BE2C (cell line): ENCODE data around the gene NCOA1.
A peak's percentile ranks its signal among the peaks of the same experiment; 100 is the strongest.
"Not testable (repeated sequence)": the region's sequence is repeated elsewhere in the genome, so short reads cannot be mapped to it uniquely, and the experiment has no call there.

Source experiments
- DNase-seq: peaks from one replicate; pipeline ENCODE4 v3.0.0-alpha.2; 2020
- H3K27me3 ChIP-seq: fragments of 250-450 bp; sonication (Bioruptor Pico); 2 replicates; pipeline ENCODE4 v1.5.1; 2020; ENCODE audit warnings: mild to moderate bottlenecking
- H3K36me3 ChIP-seq: fragments of 250-450 bp; sonication (Bioruptor Pico); 2 replicates; pipeline ENCODE4 v1.5.1; 2020; ENCODE audit warnings: mild to moderate bottlenecking
- H3K4me1 ChIP-seq: fragments of 250-450 bp; sonication (Bioruptor Pico); 2 replicates; pipeline ENCODE4 v1.5.1; 2020
- H3K4me3 ChIP-seq: 2 replicates; pipeline ENCODE4 v1.5.1; 2011; ENCODE audit warnings: low read depth, low read length
- H3K9me3 ChIP-seq: fragments of 250-450 bp; sonication (Bioruptor Pico); 2 replicates; pipeline ENCODE4 v1.5.1; 2020
- TF ChIP-seq, protein P1 (sequence below): IDR thresholded peaks from 2 replicates; pipeline ENCODE4 v1.5.1; 2012; ENCODE audit warnings: mild to moderate bottlenecking, low read depth, low read length

Gene NCOA1

DNA sequence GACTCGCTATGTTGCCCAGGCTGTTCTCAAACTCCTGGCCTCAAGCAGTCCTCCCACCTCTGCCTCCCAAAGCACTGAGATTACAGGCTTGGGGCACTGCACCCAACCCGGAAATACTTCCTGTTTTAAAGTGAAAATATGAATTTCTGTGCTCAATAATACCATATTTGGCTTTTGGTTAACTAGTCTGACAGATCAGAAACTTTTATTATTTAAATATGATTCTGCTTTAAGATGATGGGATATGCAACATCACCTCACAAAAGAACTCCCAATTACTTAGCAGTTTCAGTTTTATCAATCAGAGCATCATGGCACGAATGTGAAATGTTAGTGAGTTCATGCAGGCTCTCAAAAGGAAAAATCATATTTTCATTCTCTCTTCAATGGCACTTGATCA, 181.5 kb downstream of the NCOA1 start:
- H3K36me3 ChIP-seq: no peaks in the 10 kb centered on the region
- no peak for DNase-seq

DNA sequence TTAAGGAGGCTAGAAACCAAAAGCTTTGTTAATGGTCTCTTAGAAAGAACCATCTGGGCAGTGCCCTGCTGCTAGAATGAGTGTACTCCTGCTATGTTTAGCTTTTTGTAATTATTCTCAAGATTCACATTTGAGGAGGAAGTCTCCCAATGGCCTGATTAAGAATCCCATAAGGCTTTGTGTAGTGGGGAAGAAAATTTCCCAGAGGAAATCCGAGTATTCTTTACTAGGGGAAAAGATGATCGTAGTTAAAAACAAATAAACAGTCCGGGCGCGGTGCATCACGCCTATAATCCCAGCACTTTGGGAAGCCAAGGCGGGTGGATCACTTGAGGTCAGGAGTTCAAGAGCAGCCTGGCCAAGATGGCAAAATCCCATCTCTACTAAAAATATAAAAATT, 184.3 kb downstream of the NCOA1 start:
- Histone ChIP-seq H3K4me3 (no peak overlapping the region), H3K36me3 (no peaks in the 10 kb centered on the region), H3K27me3 (no peaks in the 10 kb centered on the region), H3K9me3 (no peaks in the 10 kb centered on the region; the same call in 1 of the 2 replicates), H3K4me1 (no peaks in the 10 kb centered on the region)
- TF ChIP-seq, protein P1, sequence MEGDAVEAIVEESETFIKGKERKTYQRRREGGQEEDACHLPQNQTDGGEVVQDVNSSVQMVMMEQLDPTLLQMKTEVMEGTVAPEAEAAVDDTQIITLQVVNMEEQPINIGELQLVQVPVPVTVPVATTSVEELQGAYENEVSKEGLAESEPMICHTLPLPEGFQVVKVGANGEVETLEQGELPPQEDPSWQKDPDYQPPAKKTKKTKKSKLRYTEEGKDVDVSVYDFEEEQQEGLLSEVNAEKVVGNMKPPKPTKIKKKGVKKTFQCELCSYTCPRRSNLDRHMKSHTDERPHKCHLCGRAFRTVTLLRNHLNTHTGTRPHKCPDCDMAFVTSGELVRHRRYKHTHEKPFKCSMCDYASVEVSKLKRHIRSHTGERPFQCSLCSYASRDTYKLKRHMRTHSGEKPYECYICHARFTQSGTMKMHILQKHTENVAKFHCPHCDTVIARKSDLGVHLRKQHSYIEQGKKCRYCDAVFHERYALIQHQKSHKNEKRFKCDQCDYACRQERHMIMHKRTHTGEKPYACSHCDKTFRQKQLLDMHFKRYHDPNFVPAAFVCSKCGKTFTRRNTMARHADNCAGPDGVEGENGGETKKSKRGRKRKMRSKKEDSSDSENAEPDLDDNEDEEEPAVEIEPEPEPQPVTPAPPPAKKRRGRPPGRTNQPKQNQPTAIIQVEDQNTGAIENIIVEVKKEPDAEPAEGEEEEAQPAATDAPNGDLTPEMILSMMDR: no peak
- no peak for DNase-seq

More for the DNA sequence above, 181.5 kb downstream of the NCOA1 start:
- TF ChIP-seq, protein P1: no peak
- Histone ChIP-seq H3K9me3 (no peaks in the 10 kb centered on the region), H3K4me3 (no peak overlapping the region), H3K27me3 (no peaks in the 10 kb centered on the region), H3K4me1 (no peaks in the 10 kb centered on the region)

GRCh38 chr2:24676493-24676892, 185.4 kb downstream of the NCOA1 start:
- DNase-seq: no peak
- no peaks in the 10 kb centered on the region for H3K4me1 ChIP-seq
- TF ChIP-seq, protein P1: no peak
- no peaks in the 10 kb centered on the region; the same call in 1 of the 2 replicates for H3K9me3 ChIP-seq
- H3K27me3 ChIP-seq: no peaks in the 10 kb centered on the region
- no peaks in the 10 kb centered on the region for H3K36me3 ChIP-seq
- no peak overlapping the region for H3K4me3 ChIP-seq

GRCh38 chr2:24678066-24678465, 187.0 kb downstream of the NCOA1 start:
- H3K4me1 ChIP-seq: not testable (repeated sequence)

DNA sequence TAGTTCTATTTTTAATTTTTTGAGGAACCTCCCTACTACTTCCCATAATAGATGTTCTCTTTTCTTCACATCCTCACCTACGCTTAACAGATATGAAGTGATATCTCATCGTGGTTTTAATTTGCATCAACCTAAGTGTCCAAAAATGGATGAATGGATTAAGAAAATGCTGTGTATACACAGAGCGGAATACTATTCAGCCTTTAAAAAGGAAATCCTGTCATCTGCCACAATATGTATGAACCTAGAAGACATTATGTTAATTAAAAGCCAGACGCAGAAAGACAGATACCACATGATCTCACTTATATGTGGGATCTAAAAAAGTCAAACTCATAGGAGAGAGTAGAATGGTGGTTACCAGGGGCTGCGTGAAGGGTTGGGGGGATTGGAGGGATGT, 189.1 kb downstream of the NCOA1 start:
- TF ChIP-seq, protein P1: no peak
- H3K27me3 ChIP-seq: no peaks in the 10 kb centered on the region
- no peaks in the 10 kb centered on the region for H3K36me3 ChIP-seq
- no peaks in the 10 kb centered on the region for H3K4me1 ChIP-seq
- H3K4me3 ChIP-seq: no peak overlapping the region
- no peak for DNase-seq
- H3K9me3 ChIP-seq: no peaks in the 10 kb centered on the region; the same call in 1 of the 2 replicates

More at GRCh38 chr2:24678066-24678465, 187.0 kb downstream of the NCOA1 start:
- not testable (repeated sequence) for H3K27me3 ChIP-seq, H3K4me3 ChIP-seq, H3K36me3 ChIP-seq, DNase-seq, H3K9me3 ChIP-seq

DNA sequence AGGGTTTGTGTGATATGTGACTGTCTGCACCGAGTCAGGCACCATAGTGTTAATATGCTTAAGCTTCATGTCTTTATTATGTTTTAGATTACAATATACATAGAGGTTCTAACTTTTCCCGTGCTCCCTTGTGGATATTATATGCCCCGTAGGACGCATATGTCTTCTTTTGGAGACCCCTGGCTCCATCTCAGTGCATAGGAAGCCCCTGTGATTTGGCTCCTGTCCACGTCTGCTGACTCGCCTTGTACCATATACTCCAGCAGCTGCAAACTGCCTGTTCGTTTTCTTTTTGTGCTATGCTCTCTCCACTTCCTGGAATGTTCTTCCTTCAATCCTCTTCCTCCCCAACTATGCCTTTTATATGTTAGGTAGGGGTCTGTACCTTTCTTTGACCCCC, 191.2 kb downstream of the NCOA1 start:
- Histone ChIP-seq H3K4me3 (no peak overlapping the region), H3K27me3 (no peaks in the 10 kb centered on the region), H3K36me3 (no peaks in the 10 kb centered on the region), H3K9me3 (no peaks in the 10 kb centered on the region; the same call in 1 of the 2 replicates), H3K4me1 (no peaks in the 10 kb centered on the region)
- peak; percentile 14 for DNase-seq
- TF ChIP-seq, protein P1: no peak

DNA sequence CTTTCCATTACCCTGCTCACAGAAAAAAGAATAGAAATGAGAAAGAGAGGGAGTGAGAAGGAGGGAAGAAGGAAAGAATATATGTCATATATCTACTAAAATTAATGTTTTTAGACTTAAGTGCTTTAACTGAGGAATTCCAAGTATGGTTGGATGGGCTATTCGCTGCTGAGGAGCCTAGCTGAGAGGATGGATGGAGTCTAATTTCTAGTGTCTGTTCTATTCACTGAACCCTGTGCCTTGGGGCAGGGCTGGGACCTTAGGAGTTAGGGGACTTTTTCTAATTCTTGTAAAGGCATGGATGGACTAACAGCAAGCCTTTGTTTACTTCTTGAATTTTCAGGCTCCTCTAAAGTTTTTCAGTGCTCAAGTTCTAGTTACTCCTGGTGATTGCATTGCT, 192.4 kb downstream of the NCOA1 start:
- H3K36me3 ChIP-seq: no peaks in the 10 kb centered on the region
- no peaks in the 10 kb centered on the region for H3K4me1 ChIP-seq
- H3K27me3 ChIP-seq: no peaks in the 10 kb centered on the region
- no peaks in the 10 kb centered on the region for H3K9me3 ChIP-seq
- DNase-seq: no peak
- TF ChIP-seq, protein P1: no peak
- no peak overlapping the region for H3K4me3 ChIP-seq
